HS-27A (cell line): ENCODE data around the gene RPUSD1.
A peak's percentile ranks its signal among the peaks of the same experiment; 100 is the strongest.
"Not testable (repeated sequence)": the region's sequence is repeated elsewhere in the genome, so short reads cannot be mapped to it uniquely, and the experiment has no call there.

Experiments
- DNase-seq: peaks from one replicate; pipeline ENCODE4 v3.0.0-alpha.2; 2012; ENCODE audit warnings: low read depth, missing footprints

RPUSD1 gene

DNA sequence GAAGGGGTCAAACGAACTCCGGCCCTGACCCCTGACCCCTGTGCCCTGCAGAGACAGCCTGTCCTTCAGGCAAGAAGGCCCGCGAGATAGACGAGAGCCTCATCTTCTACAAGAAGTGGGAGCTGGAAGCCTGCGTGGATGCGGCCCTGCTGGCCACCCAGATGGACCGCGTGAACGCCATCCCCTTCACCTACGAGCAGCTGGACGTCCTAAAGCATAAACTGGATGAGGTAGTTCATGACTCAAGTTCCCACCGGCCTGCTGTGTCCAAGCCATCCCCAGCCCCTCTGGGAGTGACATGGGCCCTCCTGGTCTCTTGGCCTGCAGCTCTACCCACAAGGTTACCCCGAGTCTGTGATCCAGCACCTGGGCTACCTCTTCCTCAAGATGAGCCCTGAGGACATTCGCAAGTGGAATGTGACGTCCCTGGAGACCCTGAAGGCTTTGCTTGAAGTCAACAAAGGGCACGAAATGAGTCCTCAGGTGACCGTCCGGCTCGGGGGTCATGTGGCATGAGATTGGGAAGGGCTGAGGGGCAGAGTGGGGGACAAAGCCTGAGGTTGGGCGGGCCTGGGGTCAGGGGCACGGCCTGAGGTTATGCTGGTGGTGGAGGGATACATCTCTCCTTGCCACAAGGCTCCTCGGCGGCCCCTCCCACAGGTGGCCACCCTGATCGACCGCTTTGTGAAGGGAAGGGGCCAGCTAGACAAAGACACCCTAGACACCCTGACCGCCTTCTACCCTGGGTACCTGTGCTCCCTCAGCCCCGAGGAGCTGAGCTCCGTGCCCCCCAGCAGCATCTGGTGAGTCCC is 22.0 kb downstream of the RPUSD1 start:
- no peak for DNase-seq

DNA sequence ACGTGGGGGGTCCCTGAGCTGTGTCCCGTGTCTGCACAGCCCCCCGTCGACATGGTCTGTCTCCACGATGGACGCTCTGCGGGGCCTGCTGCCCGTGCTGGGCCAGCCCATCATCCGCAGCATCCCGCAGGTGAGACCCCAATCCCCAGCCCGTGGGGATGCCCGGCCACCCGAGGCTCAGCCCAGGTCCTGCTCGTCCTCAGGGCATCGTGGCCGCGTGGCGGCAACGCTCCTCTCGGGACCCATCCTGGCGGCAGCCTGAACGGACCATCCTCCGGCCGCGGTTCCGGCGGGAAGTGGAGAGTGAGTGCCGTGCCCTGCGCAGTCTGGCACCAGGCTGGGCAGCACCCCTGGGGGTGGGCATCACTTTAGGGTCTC is 22.7 kb downstream of the RPUSD1 start:
- DNase-seq = no peak

DNA sequence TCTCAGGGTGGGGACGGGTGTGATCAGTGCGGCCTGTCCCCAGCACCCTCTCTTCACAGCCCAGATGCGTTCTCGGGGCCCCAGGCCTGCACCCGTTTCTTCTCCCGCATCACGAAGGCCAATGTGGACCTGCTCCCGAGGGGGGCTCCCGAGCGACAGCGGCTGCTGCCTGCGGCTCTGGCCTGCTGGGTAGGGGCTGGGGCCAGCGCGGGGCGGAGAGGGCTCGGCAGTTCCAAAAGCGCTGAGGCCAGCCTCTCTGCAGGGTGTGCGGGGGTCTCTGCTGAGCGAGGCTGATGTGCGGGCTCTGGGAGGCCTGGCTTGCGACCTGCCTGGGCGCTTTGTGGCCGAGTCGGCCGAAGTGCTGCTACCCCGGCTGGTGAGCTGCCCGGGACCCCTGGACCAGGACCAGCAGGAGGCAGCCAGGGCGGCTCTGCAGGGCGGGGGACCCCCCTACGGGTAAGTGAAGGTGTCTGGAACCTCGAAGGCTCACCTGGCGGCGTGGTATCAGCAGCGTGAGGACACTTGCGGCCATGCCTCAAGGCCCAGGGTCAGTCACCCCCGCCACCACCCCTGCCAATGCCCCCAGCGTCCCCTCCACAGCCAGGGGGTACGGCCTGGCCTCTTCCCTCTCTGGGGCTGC is 23.2 kb downstream of the RPUSD1 start:
- DNase-seq = no peak

DNA sequence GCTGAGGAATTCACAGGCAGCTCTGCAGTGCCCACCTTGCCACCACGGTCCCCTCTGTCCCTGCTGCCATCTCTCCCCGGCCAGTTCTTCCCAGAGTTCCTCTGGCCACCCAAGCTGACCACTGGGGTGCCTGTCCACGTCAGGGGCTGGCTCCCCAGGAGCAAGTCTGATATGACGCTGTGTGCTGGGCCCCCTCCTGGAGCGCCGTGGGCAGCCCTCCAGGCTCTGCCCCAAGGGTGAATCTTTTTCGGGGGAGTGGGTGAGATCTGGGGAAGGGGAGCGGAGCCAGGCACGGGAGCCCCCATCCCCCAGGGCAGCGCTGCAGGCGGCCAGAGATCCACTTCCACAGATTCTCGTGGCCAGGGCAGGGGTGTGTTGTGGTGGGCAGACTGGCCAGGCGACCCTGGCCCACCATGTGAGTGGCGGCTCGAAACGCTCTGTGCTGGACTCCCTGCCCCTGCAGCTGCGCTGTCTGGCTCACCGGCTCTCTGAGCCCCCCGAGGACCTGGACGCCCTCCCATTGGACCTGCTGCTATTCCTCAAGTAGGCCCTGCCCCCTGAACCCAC is 23.9 kb downstream of the RPUSD1 start:
- DNase-seq = no peak

DNA sequence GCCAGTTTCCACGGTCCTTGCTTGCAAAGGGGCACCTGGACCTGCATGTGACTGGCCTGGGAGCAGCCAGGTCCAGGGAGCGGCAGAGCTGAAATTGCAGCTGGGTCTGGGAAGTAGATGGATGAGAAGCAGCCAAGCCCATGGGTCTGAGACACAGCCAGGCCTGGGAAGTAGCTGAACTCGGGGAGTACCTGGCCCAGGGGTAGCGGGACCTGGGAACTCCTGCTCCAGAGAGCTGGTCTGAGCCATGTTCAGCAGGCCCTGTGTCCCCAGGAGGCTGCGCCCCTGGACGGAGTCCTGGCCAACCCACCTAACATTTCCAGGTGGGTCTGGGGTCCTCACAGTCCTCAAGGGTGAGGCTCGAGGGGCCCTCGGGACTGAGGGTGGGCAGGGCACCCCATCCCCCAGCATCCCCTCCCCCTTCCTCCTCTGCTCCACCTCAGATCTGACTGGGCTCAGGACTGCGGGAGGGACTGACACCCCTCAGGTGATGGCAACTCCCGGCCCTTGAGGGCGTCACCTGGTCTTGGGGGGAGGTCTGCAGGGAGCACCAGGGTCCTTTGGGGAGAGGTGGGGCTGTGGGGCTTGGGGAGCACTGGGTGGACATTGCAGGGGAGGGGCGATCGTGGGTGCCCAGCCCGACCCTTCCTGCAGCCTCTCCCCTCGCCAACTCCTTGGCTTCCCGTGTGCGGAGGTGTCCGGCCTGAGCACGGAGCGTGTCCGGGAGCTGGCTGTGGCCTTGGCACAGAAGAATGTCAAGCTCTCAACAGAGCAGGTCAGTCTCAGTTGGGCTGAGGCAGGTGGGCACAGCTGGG is 24.6 kb downstream of the RPUSD1 start:
- no peak for DNase-seq

DNA sequence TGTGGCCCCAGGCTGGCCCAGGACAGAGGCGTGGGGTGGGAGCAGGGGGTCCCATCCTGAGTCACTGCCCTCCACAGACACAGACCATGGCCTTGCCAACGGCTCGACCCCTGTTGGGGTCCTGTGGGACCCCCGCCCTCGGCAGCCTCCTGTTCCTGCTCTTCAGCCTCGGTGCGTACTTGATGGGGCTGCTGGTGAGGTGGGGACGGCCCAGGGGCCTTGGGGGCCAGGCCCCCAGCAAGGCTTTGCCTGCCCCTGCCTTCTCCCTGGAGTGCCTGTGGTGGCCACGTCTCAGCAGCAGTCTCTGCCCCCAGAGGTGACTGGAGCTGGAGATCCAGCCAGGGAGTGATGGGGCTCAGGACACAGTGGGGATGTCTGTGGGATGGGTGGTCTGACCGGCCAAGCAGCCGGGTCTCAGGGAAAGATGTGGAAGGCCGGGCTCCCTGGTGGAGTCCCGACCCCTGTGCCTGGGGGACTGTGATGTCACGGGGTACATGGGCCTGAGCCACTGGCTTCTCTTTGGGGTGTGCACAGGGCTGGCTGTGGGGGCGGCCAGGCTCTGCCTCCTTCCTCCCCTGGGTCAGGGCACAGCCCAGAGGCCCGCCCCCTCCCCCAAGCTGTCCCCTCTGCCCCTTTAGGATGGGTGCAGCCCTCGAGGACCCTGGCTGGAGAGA is 25.4 kb downstream of the RPUSD1 start:
- no peak for DNase-seq

DNA sequence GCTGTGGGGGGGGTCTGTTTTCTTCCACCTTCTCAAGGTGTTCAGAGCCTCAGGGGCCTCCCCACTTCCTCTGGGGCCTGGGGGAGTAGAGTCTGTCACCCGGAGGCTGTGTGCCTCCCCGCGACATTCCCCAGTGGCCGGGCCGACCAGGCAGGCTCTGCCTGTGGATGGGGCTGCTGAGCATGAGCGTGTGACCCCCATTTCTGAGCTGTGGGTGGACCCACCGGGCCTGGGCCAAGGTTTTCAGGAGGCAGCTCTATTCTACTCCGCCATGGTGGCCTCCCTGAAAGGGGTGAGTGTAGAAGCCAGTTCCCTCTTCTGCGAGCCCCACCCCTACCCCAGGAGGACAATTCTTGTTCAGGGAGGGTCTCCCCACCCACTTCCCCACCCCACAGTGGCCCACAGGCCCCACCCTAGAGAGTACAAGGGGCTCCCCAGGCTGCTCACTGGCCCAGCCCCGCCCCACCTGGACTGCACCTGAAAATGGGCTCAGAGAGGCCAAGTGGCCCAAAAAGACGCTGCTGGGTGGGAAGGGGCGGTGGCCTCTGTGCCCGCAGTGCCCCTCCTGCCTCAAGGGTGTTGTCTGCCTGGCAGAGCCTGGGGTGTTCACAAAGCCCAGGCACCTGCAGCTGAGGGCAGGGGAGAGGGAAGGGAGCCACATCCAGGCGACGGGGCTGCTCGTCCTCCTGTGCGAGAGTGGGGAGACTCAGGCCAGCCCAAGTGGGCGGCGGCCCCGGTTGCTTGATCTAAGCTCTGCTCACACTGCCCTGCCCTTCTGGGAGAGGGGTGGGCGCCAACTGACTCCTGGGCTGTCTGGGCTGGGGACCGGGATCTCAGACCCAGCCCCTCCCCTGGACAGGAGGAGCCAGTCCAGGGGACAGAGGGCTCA is 26.3 kb downstream of the RPUSD1 start:
- DNase-seq = no peak

DNA sequence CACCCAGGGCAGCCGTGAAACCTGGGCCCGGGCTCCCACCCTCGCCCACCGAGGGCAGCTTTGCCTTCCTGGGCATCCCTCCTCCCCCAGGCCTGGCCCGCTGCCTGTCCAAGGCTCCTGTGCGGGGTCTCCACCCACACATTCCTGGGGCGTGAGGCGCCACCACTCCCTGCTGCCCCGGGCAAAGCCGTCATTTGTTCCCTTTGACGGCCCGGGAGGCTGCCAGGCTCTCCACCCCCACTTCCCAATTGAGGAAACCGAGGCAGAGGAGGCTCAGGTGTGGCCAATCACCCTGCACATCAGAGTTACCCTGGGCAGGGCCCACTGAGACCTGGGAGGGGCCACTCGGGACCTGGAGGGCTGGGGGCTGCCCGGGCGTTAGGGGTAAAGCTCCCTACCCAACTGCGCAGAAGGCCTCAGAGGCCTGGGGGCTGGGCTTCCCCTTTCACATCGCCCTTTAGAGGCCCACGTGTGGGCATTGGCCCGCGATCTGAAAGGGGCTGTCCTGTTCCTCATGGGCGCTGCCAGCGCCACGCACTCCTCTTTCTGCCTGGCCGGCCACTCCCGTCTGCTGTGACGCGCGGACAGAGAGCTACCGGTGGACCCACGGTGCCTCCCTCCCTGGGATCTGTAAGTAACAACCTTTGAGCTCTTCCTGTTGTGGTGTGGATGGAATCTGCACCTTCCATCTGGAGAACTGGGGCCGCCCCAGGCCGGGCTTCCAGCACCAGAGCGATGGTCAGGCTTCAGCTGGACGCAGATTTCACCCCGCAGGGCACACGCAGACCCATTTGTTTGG is 27.4 kb downstream of the RPUSD1 start, which contains the start of gene MSLN:
Gene MSLN (plus strand): TSS at position 190 of the 799 bp plus-strand sequence. CDS start 1,947 bp downstream, outside the sequence.
- peak; percentile 22 for DNase-seq

DNA sequence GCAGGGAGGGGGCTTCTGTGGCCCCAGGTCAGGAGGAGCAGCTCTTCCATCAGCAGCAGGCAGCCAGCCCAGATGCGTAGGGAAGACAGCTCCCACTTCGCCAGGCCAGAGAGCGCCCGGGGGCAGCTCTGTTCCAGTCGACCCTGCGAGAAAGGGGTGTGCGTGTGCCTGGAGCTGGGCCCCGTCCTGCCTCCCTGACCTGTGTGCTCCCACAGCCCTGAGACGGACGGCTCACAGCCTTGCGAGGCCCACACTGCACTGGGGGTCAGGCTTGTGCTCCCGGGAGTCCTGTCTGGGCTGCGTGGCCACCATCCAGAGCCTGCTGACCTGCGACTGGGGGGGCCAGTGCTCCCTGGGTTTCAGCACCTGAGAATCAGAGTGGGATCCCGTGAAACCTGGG is 28.1 kb downstream of the RPUSD1 start:
- no peak for DNase-seq

DNA sequence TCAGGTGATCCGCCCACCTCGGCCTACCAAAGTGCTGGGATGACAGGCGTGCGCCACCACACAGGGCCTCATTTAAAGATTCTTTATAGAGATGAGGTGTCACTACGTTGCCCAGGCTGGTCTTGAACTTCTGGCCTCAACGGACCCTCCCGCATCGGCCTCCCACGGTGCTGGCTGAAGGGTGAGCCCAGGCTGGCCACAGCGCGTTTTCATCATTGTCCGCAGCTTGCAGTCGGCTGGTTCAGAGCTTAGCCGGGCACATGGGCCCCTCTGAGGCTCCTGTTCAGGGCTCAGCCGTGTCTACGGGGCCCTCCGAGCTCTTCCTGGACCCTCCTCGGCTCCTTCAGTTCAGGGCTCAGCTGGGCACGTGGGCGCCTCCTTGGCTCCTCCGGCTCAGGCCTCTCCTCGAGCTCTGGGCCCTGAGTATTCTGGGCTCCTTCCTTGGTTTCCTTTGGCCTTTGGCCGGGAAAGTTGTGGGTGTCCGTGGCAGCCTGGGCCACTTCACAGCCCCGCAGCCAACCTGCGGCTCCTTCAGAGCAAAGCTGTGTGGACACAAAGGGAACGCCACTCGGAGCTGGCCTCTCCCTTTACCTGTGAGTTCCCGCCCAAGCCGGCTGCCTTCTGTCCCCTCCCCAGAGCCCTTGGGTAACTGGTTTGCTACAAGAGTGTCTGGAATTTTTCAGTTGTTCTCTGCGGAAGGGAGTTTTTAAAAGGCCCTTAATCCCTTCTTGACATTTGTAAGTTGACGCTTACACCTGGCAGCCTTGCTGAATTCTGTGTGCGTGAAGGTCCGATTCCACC is 28.9 kb downstream of the RPUSD1 start:
- no peak for DNase-seq

DNA sequence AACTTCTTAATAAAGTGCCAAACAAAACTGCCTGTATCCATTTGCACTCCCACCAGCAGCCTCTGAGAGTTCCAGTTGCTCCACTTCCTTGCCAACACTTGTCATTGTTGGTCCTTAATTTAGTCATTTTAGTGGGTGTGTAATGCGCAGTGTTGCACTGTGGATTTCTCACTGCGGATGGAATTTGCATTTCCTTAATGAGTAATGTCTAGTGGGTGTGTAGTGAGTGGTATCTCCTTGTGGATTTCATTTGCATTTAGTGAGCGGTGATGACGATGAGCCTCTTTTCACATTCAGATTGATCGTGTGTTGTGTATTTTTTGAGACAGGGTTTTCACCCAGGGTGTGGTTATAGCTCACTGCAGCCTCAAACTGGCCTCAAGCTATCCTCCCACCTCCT is 31.8 kb downstream of the RPUSD1 start:
- DNase-seq = no peak

DNA sequence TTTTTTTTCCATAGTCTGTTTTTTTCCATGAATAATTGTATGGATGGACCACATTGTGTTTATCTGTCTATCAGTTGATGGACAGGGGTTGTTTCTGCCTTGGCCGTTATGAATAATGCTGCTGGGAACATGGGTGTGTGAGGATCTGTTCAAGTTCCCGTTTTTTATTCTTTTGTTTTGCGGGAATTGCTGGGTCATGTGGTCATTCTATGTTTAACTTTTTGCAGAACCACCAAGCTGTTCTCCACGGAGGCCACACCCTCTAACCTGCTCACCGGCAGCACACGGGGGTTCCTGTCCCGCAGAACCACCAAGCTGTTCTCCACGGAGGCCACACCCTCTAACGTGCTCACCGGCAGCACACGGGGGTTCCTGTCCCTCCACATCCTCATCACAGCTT is 33.5 kb downstream of the RPUSD1 start:
- DNase-seq = no peak

DNA sequence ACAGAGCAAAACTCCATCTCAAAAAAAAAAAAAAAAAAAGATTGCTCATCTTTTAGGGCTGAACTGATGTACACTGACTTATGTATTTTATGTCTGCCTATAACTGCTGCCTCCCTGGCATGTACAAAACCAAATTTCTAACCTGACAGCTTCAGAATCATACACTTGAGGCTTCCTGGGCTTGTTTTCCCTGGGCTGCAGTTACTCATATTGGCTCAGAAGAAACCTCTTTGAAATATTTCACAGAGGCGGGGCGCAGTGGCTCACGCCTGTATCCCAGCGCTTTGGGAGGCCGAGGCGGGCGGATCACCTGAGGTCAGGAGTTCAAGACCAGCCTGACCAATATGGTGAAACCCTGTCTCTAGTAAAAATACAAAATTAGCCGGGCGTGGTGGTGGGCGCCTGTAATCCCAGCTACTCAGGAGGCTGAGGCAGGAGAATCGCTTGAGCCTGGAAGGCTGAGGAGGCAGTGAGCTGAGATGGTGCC is 34.0 kb downstream of the RPUSD1 start:
- not testable (repeated sequence) for DNase-seq

DNA sequence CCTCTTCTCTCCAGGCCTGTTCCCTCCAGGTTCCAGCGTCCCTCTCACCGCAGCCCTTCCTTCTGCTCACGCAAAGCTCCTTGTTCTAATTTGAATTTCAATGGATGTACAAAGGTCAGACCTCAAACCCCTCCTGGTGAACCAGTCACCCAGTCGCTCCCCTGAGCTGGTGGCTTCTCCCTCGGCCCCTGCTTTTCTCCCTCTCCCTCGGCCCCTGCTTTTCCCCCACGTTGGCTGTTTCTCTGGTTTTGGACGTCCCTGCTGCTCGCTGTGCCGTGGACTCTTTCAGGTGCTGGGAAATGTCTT is 36.2 kb downstream of the RPUSD1 start:
- no peak for DNase-seq

DNA sequence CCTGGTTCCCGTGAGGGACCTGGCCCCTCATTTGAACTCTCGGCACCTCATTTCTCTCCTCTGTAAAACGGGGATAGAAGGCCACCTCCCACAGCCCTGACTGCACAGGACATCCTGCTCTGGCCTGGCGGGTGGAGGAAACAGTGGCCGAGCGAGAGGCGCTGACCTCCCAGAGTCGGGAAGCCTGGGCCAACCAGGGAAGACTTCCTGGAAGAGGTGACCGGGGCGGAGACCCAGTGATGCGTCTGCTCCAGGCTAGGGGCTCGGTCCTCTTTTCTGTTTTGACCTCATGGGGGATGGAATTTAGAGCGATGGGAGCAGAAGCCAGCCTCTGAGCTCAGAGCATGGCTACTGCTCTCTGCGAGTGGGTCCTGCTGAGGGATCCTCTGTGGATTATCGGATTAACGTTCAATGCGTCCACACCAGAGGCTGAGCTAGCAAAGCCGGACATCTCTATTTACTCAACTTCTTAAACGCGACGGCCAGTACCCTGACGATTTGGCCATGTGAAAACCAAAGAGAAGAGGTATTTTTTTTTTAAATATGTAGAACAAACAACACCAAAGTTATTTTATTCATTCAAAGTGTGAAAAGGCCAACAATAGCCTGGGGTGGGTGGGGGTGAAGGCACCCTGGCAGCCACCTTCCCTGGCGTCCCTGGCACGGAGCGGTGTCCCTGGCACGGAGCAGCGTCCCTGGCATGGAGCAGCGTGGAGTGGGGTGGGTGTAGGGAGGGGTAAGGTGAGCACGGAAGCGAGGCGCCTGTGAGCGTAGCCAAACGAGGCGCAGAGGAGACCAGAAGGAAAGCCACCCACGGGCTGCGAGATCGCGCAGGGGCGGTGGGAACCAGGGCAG is 36.8 kb downstream of the RPUSD1 start:
- DNase-seq = no peak

DNA sequence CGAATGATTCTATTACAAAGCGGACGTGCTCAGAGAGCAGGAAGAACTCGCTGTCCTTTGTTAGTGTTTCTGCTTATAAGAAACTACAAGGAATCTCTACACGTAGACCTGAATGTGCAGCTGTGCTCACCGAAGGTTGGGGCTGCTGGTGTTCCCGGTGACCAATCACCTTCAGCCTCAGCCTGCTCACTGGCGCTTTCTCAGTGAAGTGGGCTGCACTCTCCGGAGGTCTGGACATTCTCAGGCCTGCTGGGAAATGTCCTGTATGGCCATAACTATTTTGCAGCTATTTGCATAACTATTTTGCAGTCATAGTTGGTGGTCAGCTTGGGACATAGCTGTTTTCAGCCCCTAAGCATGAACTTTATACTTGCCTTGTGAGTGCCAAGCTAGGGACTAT is 37.7 kb downstream of the RPUSD1 start:
- no peak for DNase-seq

DNA sequence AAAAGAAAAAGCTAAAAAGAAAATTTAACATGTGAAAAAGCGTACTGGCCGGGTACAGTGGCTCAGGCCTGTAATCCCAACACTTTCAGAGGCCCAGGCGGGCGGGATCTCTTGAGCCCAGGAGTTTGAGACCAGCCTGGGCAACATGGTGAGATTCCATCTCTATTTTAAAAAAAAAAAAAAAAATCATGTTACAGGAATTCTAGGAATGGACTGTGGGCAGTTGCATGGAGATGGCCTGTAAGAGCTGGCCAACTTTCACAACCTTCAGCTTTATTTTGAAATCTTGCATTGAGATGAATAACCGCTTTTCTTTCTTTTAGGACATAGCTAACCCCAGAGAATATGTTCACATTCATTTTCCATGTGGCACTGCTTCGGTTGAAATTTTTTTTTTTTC is 39.2 kb downstream of the RPUSD1 start:
- no peak for DNase-seq
